Measurements from ENCODE around the gene SFPQ. TPM values are rescaled to one million over a fixed set of nuclear protein-coding genes. Genes with fewer than 3 reads are reported as not detected.

Gene SFPQ
- total RNA-seq, 3 donors from 2014 or later (not counting 1 experiment from before 2014, with no cell fraction given), result 492 to 594 (median 558) TPM

DNA sequence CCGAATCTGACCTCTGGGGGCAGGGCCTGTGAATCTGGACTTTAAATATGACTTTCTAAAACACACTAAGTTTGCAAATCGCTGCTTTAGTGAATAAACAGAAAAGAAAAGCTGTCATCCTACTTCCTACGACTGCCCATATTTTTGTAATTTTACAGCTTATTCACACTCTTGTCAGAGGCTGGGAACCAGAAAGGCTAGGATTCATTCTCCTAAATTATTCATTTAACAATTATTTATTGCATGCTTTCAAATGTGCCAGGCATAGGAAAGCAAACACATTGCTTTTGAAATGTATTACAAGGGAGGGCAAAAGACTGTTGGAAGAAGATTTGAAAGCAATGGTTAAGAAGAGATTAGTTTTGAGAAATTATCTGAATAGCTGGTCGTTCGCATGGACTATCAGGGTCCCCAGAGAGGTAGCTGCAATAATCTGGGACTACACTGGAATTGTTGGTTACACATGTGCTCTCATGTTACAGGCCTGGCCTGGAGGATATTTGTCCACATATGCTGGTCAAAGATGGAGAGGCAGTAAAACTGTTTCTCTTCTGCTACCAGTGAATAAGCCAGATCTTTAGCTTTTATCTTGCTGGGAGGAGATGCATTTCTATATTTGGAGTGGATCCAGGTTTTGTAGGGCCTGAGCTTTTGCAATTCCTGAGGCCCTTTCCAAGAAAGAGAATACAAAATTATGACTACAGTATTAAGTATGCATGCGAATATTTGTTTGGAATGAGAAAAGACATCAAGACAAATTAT is 29.6 kb upstream of the SFPQ start:
- TF ChIP-seq, protein P1, sequence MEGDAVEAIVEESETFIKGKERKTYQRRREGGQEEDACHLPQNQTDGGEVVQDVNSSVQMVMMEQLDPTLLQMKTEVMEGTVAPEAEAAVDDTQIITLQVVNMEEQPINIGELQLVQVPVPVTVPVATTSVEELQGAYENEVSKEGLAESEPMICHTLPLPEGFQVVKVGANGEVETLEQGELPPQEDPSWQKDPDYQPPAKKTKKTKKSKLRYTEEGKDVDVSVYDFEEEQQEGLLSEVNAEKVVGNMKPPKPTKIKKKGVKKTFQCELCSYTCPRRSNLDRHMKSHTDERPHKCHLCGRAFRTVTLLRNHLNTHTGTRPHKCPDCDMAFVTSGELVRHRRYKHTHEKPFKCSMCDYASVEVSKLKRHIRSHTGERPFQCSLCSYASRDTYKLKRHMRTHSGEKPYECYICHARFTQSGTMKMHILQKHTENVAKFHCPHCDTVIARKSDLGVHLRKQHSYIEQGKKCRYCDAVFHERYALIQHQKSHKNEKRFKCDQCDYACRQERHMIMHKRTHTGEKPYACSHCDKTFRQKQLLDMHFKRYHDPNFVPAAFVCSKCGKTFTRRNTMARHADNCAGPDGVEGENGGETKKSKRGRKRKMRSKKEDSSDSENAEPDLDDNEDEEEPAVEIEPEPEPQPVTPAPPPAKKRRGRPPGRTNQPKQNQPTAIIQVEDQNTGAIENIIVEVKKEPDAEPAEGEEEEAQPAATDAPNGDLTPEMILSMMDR (IDR thresholded peaks at IDR 0.05), result no peak
- Mint-ChIP-seq H3K27ac (no peak overlapping the region), H3K36me3 (no peaks in the 10 kb centered on the region), H3K9me3 (no peaks in the 10 kb centered on the region), H3K4me1 (peaks cover 0 to 4% of the 10 kb centered on the region in 2 donors), H3K27me3 (ENCODE audit: low read depth in 2 of 2) (peaks cover 0 to 2% of the 10 kb centered on the region in 2 donors), H3K4me3 (no peak overlapping the region)
- intact Hi-C loops (cut with micrococcal nuclease), result no loop called here
- H3K4me3 ChIP-seq (ENCODE audit: low read length), result no peak overlapping the region
- H3K9me3 ChIP-seq (ENCODE audit: control insufficient read depth, insufficient read depth, low read length), result no peaks in the 10 kb centered on the region
- WGBS (ENCODE audit: insufficient coverage), result 78% methylated on average over 6 of the region's 6 CpGs
- no peaks in the 10 kb centered on the region for H3K4me1 ChIP-seq (ENCODE audit: control insufficient read depth, insufficient read depth, low read length)
- no peaks in the 10 kb centered on the region for H3K36me3 ChIP-seq (ENCODE audit: control insufficient read depth, insufficient read depth, low read length)
- H3K27ac ChIP-seq (ENCODE audit: low read length), result no peak overlapping the region
- H3K27me3 ChIP-seq (ENCODE audit: control insufficient read depth, insufficient read depth, low read length), result no peaks in the 10 kb centered on the region
- no peak for DNase-seq
- ATAC-seq, result no peak

DNA sequence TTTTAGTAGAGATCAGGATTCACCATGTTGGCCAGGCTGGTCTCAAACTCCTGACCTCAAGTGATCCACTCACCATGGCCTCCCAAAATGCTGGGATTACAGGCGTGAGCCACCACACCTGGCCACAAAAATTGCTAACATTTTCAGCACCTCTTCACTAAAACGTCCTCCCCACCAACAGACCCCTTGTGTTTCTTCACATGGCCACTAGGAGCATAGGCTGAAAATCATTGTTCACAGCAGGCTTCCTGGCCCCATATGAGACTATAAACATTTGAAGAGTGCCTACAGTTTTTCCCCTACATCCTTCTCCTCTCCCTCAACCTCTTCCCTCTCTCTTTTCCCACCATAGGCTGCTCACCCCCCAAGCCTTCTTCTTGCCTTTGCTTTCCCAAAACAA is 28.0 kb upstream of the SFPQ start:
- Histone ChIP-seq H3K9me3 (ENCODE audit: control insufficient read depth, insufficient read depth, low read length) (no peaks in the 10 kb centered on the region), H3K36me3 (ENCODE audit: control insufficient read depth, insufficient read depth, low read length) (no peaks in the 10 kb centered on the region), H3K4me3 (ENCODE audit: low read length) (no peak overlapping the region), H3K27ac (ENCODE audit: low read length) (no peak overlapping the region), H3K4me1 (ENCODE audit: control insufficient read depth, insufficient read depth, low read length) (no peaks in the 10 kb centered on the region), H3K27me3 (ENCODE audit: control insufficient read depth, insufficient read depth, low read length) (no peaks in the 10 kb centered on the region)
- WGBS (ENCODE audit: insufficient coverage), result 32% methylated on average over 2 of the region's 2 CpGs
- TF ChIP-seq, protein P1 (IDR thresholded peaks at IDR 0.05), result peak; percentile 32
- Mint-ChIP-seq H3K4me3 (no peak overlapping the region), H3K27me3 (ENCODE audit: low read depth in 2 of 2) (no peaks in the 10 kb centered on the region), H3K36me3 (no peaks in the 10 kb centered on the region), H3K4me1 (peaks cover 0 to 4% of the 10 kb centered on the region in 2 donors), H3K27ac (no peak overlapping the region), H3K9me3 (no peaks in the 10 kb centered on the region)
- intact Hi-C loops (cut with micrococcal nuclease), result no loop called here
- DNase-seq (peak in 1 of 2 donors; percentile 57), ATAC-seq (peak in 2 of 3 donors; percentile 50 to 66)

DNA sequence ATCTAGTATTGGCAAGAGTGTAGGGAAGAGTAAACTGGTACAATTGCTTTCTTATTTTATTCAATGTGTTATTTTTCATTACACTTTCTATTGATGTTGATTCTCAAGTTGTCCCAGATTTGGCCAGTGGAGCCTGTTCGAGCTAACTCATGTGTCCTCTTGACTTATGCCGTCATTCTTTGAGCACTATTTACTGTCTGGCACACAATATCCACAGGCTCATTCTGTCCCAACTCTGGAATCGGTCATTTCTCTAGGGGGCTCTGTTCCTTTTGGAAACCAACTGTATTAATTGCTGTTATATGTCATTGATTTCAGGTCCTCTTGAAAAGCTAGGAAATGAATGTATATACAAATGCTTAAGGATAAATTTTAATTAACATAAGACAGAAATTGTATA is 22.4 kb upstream of the SFPQ start:
- Mint-ChIP-seq H3K4me1 (no peaks in the 10 kb centered on the region), H3K9me3 (no peaks in the 10 kb centered on the region), H3K27me3 (ENCODE audit: low read depth in 2 of 2) (peaks cover 0 to 3% of the 10 kb centered on the region in 2 donors), H3K36me3 (no peaks in the 10 kb centered on the region), H3K4me3 (no peak overlapping the region), H3K27ac (no peak overlapping the region)
- Histone ChIP-seq H3K27me3 (ENCODE audit: control insufficient read depth, insufficient read depth, low read length) (no peaks in the 10 kb centered on the region), H3K27ac (ENCODE audit: low read length) (no peak overlapping the region), H3K36me3 (ENCODE audit: control insufficient read depth, insufficient read depth, low read length) (no peaks in the 10 kb centered on the region), H3K4me3 (ENCODE audit: low read length) (no peak overlapping the region), H3K9me3 (ENCODE audit: control insufficient read depth, insufficient read depth, low read length) (no peaks in the 10 kb centered on the region), H3K4me1 (ENCODE audit: control insufficient read depth, insufficient read depth, low read length) (no peaks in the 10 kb centered on the region)
- WGBS (ENCODE audit: insufficient coverage), result 92% methylated on average over 3 of the region's 3 CpGs
- intact Hi-C loops (cut with micrococcal nuclease), result no loop called here
- TF ChIP-seq, protein P1 (IDR thresholded peaks at IDR 0.05), result no peak
- DNase-seq (no peak), ATAC-seq (no peak)

DNA sequence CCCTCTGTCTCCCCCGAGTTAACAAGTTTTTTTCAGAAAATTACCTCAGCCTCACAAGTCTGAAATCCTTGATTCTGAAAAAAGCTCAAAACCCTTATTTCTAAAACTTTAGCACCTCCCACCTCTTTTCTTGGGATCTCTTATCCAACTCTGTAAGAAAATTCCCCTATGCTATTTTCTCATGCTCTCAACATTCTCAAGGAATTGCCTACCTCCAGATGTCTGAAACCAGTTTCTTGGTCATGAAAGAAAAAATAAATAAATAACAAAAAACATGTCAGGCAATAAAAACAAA is 18.1 kb upstream of the SFPQ start:
- H3K4me3 Mint-ChIP-seq, result no peak overlapping the region

More for the DNA sequence above, 18.1 kb upstream of the SFPQ start:
- Histone ChIP-seq H3K27me3 (ENCODE audit: control insufficient read depth, insufficient read depth, low read length) (no peaks in the 10 kb centered on the region), H3K36me3 (ENCODE audit: control insufficient read depth, insufficient read depth, low read length) (no peaks in the 10 kb centered on the region), H3K9me3 (ENCODE audit: control insufficient read depth, insufficient read depth, low read length) (no peaks in the 10 kb centered on the region), H3K4me3 (ENCODE audit: low read length) (no peak overlapping the region), H3K4me1 (ENCODE audit: control insufficient read depth, insufficient read depth, low read length) (no peaks in the 10 kb centered on the region), H3K27ac (ENCODE audit: low read length) (no peak overlapping the region)
- no peak for ATAC-seq
- no peaks in the 10 kb centered on the region for H3K4me1 Mint-ChIP-seq
- intact Hi-C loops (cut with micrococcal nuclease), result no loop called here
- H3K27ac Mint-ChIP-seq, result no peak overlapping the region
- no peaks in the 10 kb centered on the region for H3K36me3 Mint-ChIP-seq
- TF ChIP-seq, protein P1 (IDR thresholded peaks at IDR 0.05), result no peak
- 81% methylated on average over 1 of the region's 1 CpG for WGBS (ENCODE audit: insufficient coverage)
- no peaks in the 10 kb centered on the region for H3K9me3 Mint-ChIP-seq
- peaks cover 0 to 4% of the 10 kb centered on the region in 2 donors for H3K27me3 Mint-ChIP-seq (ENCODE audit: low read depth in 2 of 2)
- DNase-seq, result no peak
